NCI-H2227 (cell line): ENCODE data around the gene MACF1.
"Not testable (repeated sequence)": the region's sequence is repeated elsewhere in the genome, so short reads cannot be mapped to it uniquely, and the experiment has no call there.

Experiments used
- DNase-seq: peaks from one replicate; lab custom pipeline; 2025; ENCODE audit not compliant: unreplicated experiment; lab: John Stamatoyannopoulos, UW

The MACF1 gene

DNA sequence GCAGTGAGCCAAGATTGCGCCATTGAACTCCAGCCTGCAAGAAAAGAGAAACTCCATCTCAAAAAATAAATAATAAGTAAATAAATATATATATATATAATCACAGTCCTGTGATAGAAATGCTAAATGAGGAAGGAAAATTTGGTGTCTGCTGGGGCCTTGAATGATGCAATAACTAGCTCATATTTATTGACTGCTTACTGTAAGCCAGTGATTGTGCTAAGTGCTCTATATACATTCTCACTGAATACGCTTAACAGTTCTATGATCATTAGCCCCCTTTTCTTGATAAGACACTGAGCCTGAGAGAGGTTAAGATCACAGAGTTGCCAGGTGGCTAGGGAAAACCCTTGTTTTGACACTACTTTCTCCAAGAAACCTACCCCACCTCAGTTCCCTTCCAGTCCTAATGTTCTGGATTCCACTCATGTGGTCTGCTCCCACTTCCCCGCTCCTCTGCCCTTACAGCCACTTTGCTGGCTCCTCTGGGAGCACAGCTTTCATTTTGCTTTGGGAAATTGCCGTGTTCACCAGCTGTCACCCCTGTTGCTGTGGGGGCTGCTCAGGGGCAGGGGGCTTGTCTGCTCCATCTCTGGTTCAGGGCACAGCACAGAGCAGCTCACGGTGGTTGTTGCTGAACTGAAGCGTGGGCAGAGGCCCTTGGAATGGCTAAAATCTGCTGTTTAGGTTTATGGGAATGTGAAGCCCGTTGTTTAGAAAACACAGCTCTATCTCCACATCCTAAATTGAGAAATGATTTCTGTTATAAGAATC lies 284.5 kb downstream of the MACF1 start:
- no peak for DNase-seq

DNA sequence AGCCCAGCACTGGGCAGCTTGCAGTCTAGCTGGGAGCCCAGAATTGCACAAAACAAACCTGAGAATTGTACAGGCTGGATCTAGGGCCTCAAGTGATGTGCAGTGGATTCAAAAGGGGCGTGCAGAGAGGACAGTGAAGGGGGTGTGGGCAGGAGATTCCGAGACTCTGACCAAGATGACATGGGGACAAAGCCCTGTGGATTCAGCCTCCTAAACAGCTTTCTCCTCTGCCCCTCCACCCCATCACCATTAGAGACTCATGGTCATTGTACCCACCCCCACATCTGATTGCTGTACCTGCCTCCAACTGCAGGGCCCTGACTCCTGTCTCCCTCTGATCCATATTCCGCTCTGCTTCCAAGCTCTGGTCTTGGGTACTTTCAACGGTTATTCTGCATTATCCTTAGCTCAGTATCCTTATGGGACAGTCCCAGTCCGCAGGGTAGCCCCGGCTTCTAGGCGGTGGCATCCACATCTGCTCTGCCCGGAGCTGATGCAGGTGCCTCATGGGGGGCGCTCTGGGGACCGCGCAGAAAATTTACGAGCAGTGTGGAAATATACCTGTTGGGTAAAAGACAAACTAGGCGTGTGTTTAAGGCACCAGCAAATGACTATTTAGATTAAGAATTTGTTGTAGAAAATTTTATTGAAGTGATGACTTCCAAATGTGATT lies 285.2 kb downstream of the MACF1 start:
- no peak for DNase-seq

DNA sequence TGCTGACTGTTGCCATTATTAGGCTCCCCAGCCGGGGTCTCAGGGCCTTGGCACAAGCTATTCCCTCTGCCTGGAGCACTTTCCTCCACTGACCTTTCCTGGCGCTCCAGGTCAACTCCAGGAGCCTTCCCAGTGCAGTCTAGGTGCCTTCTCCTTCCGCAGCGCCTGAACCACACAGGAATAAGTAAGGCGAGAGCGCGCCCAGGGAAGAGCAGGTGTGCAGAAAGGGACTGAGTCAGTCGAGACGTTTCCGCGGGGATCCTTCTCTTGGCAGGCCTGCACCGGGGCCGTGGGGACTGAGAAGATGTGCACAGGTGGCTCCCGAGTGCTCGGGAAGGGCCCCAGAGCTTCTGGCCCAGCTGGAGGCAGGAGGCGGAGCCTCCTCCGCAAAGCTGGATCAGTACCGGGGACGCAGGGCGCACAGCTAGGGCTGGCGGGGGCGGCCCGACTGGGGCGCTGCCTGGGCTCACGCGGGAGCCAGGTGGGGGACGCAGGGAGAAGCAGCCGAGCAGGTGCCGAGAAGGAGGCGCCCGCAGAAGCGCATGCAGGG lies 286.2 kb downstream of the MACF1 start:
- no peak for DNase-seq

DNA sequence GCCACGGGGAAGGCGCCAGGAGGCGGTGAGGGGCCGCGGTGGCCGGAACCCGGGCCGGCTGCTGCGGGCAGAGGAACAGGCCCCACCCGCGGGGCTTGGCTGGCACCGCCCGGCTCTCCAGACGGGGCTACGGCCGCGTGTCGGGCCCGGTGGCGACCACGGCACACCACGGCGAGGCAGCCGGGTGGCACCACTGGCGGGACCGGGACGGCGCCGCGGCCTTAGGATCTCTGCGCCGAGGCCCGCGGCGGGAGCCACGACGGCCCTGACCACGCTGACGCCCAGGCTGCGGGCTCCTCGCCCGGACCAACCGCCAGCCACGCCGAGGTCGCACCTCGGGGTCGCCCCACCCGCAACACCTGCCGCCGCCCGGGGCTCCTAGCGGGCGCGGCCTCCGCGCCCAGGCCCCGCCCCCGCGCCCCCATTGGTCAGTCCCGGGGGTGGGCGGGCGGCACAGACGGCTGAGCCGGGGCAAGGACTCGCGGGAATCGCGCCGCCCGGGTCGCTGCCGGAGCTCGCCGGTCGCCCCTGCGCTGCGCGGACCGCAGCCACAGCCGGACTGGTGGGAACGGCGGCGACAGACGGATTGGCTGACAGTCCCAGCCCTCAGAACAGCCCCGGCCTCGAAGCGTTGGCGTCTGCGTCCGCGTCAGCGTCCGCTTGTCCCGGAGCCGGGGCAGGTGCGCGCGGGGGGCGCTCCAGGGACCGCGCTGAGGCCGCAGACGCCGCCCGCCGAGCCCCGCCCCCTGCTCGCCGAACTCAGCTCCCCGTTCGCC lies 286.8 kb downstream of the MACF1 start, which contains the start of gene BMP8A:
BMP8A (plus strand) TSS at position 491 of the 776 bp plus-strand sequence. CDS start 356 bp downstream, outside the sequence.
- DNase-seq: peak; percentile 78

DNA sequence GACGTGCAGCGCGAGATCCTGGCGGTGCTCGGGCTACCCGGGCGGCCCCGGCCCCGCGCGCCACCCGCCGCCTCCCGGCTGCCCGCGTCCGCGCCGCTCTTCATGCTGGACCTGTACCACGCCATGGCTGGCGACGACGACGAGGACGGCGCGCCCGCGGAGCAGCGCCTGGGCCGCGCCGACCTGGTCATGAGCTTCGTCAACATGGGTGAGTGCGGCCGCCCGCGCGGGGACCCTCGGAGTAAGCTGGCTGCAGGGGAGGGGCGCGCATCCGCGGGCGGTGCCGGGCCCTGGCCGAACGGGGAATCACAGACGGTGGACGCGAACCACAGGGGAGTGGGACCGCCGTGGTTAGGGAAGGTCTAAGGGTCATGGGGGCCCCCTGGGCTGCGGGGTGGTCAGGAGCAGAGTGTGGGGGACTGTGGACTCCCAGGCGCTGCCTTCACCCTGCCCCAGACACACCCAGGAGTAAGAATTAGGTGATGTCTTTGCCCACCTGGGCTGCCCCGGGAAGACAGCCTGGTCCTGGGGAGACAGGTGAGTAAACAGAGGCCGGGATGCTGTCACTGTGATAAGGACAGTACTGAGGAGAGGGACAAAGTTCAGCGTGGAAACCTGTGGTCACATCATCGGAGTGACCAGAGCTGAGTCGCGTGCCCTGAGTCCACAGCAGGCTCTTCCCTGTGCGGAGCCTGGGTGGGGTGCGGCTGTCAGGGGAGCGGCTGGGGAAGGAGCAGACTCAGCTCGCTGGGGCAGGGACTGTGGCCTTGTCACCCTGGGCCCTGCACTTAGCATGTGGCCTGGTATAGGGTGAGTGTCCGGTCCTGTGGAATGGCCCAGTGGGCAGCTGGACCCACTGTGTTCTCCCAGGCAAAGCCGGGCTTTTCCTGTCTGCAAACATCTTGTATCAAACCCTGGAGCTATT lies 287.9 kb downstream of the MACF1 start:
- peak; percentile 12 for DNase-seq

DNA sequence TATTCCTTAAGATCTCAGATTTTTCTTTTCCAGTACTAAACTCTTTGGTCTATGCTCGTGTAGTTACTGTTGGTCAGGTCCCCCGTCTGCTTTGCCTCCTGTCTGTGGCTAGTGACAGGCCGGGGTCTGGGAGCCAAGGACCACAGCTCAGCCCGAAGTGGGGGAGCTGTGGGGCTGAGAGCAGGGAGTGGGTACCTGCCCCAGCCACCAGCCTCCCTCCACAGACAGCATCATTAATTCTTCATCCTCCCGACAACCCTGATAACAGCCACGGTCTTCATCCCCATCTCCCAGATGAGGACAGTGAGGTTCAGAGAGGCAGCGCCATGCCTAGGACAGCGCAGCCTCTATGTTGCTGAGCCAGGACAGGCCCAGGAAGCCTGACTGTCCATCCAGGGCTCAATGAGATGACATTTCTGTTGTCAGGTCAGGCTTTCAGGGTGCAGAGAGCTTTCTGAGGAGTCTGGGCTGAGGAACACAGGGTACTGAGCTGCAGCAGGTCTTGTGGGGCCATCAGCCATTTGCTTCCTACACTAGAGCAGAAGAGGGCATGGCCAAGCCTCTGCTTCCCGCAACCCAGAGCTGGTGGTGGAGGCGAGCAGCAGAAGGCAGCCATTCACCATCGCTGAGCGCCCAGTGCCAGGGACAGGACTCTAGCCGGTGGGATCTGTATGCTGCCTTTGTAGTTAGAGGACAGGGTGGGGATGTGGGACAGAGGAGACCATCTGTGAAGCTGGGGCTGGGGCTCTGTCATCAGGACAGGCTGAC lies 288.7 kb downstream of the MACF1 start:
- DNase-seq: not testable (repeated sequence)

DNA sequence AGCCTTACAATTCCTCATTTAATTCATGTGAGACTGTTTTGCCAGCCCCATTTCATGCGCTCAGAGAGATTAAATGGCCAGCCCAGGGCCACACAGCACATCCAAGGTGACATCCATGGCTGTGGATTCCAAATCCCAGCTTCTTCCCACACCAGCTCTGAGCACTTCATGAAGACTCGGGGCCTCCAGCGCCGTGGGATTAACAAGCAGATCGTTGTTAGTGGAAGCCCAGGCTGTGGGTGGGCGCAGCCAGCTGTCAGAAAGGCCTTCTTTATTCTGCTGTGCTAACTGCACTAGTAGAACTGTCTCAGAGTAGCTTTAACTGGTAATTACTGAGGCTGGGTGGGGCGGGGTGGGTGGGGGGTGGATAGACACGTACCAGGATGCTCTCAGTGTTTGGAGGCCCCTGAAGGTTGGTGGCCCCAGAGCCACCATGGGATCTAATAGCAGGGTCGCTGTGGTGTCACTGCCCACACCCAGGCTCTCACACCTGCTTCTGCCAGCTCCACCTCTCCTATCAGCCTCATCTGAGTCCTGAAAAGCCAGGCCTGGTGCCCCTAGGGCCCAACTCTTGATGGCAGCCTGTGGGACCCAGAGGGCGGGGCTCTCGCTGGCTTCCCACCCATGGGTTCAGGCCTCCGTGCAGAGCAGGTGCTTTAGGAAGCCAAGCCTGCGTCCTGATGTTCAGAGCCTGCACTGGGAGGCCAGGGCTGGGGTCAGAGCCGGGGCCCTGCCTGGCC lies 290.3 kb downstream of the MACF1 start:
- DNase-seq: no peak

DNA sequence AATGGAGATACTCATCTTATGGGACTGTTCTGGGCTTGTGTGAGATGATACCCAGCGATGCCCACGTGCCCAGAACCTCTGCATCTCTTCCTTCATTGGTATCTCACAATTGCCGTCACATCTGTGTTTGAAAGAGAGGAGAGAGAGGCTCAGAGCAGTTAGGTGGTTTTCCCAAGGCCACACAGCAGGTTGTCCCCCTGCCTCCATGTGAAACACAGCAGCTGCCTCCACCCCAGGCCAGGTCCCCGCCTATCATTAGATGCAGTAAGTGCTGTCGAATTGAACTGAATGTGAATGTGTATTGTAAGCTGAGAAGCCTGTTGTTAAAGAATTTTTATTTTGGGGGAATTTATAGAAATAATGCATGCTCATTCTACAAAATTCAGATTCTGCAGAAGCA lies 292.0 kb downstream of the MACF1 start:
- not testable (repeated sequence) for DNase-seq

DNA sequence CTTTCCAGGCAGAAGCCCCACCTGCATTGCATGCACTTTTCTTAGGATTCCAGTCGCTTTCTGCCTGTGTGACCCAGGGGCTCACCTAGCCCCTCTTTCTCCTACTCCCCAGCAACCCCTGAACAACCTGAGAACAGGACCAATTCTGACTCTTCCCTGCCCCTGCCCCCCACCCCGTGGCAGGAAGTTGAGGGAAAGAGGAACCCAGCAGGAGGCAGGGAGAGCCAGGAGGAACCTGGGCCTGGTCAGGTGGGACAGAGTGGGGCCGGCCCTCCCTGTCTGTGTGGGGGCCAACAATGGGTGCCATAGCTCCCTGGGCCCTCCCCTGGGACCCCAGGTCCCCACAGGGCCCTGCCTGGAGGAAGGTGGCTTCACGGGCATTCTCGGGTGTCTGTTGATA lies 293.1 kb downstream of the MACF1 start:
- no peak for DNase-seq

DNA sequence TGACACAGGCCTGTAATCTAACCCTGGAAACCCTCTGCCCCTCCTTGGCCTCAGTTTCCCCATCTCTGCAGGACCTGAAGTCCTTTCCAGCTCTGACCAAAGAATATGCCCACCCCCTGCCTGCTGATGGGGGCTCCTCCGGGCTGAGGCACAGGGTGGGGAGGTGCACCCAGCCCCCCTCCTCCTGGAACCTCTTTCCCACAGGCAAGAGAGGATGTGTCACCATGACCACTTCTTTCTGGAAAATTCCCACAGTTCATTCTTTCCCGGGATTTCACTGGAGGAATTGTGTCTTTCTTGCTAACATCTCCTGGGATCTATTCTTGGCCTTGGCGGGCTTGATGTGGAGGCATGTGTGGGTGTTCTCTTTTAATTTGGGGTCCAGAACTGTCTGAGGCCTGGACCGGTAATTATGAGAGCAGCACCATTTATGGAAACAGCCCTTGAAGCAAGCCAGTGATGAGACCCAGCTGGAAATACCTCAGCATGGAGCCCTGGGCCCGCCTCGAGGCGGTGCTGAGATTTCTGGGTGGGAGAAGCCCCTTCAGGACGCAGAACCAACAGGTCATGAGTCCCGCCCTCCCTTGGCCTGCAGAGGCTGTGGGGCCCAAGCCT lies 293.7 kb downstream of the MACF1 start:
- DNase-seq: not testable (repeated sequence)

DNA sequence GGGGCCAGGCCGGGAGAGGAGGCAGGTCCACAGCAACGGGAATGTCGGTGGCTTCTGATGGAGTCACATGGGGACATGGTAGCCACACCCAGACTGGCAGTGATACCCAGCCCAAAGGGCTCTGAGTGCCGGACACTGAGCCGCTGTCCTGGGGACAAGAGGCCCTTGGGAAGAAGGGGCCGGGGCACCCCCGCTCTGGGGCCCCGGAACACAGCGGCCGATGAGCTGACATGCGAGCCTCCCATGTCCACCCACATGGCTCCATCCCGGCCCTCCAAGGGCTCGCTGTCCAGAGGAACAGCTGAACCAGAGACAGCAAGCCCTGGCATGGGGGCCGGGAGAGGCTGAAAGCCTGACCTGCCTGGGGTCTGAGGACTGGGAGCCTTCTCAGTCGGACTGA lies 294.3 kb downstream of the MACF1 start:
- DNase-seq: not testable (repeated sequence)

DNA sequence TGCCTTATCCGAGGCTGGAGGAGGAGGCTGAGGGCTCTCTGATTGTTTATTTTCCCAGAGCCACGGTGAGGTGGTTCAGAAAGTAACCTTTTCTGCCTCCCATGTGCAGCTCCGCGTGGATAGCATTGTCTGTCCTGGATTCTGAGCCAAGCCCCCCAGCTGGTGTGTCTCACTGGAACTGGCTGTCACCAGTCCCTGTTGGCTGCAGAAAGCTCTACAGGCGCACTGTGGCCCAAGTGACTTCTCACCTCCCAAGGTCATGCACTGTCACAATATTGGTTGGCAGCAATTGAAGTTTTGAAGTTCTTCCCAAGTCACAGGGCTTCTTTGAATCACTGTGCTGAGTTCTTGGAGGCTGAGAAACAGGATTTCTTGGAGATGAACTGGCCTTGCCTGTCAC lies 295.2 kb downstream of the MACF1 start:
- DNase-seq: no peak

DNA sequence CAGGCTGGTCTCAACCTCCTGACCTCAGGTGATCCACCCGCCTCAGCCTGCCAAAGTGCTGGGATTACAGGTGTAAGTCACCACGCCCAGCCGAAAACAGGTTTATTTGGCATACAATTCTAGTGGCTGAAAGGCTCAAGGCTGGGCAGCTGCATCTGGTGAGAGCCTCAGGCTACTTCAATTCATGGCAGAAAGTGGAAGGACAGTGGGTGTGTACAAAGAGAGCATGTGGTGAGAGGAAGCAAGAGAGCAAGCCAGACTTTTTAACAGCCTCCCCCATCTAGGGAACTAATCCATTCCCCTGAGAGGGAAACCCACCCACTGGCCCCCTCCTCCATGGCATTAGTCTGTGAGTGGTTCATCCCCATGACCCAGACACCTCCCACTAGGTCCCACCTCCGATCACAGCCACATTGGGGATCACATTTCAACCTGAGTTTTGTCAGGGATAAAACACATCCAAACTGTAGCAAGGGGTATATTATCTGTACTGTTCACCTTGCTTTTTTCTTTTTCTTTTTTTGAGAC lies 296.4 kb downstream of the MACF1 start:
- DNase-seq: no peak

DNA sequence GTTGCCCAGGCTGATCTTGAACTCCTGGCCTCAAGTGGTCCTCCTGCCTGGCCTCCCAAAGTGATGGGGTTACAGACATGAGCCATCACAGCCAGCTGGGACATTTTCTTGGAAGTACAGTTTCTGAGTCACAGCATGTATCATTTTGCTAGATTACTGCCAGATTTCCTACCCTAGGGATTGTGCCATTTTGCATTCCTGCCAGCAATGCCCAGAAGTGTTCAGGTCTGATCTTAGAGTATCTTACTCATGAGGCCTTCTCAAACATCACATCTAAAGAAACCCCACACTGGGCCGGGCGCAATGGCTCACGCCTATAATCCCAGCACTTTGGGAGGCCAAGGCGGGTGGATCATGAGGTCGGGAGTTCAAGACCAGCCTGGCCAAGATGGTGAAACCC lies 297.2 kb downstream of the MACF1 start:
- DNase-seq: no peak

DNA sequence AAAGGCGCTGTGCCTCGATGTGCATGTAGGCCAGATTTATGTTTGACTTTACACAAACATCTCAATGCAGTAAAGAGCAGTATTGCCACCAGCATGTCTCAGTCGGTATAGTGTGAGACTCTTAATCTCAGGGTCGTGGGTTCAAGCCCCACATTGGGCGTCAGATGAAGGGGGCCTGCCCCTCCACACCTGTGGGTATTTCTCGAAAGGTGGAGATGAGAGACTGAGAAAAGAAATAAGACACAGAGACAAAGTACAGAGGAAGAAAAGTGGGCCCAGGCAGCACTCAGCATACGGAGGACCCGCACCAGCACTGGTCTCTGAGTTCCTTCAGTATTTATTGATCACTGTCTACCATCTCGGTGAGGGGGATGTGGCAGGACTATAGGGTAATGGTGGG lies 299.9 kb downstream of the MACF1 start:
- not testable (repeated sequence) for DNase-seq

DNA sequence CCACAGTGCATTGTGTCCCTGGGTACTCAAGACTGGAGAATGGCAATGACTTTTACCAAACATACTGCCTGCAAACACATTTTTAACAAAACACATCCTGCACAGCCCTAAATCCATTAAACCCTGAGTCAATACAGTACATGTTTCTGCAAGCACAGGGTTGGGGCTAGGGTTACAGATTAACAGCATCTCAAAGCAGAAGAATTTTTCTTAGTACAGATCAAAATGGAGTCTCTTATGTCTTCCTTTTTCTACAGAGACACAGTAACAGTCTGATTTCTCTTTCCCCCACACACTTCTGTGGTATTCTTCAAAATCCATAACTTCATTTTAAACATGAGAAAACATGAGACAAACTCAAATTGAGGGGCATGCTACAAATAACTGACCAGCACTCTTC lies 300.8 kb downstream of the MACF1 start:
- DNase-seq: no peak

DNA sequence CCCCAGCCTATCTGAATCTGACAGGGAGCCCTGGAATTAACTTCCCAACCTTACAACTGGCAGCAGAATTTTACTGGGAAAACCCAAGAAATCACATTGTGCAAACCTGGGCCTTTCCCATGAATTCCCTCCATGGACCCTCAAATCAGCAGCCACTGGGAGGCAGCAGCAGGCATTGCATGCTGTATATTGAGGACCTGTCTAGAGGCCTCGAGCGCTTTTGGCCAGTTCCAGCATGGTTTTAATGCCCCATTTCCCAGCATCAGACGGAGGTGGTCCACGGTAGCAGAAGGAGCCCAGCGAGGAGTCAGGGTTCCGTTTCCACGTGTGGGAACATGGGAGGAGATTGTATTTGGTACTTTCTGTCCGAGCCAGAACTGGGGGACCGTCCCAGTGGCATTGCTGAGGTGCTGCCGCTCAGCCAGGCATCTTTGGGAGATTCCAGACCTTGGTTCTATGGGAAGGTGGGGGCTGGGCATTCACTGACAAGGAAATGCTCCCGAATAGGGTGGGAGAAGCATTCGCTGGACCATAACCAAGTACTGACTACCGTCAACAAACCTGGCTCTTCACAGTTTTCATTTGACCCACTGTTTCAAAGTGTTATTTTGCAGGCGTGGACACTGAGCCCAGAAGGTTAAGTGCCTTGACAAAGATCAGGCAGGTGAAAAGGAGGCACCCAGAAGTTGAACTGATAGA lies 302.9 kb downstream of the MACF1 start:
- peak; percentile 40 for DNase-seq

DNA sequence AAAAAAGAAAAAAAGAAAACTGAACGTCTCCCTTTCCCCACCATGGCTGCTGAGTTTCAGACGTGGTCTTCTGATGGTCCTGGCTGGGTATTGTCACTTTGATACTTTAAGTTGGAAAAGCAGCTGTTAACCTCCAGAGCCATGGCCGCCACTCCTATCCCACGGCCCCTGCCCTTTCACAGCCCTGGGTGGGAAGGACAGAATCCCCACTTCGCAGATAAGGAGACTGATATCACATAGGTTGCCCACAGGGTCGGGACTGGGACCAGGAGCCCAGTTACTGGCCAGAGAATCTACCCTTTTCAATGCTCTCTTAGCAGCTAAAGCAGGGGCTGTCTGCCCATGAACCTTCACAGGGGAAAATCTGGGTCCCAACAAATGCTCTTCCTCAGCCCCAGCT lies 303.8 kb downstream of the MACF1 start:
- no peak for DNase-seq
